Stimulated activated CD8-positive, alpha-beta memory T cell treated with anti-CD3 and anti-CD28 coated beads, Interleukin-15, amount 100 ng/mL, for 1 hour (primary cell): ENCODE results near the gene COL13A1.

Source experiments
- DNase-seq: peaks from one replicate; pipeline ENCODE4 v3.0.0-alpha.2; 2020; ENCODE audit warnings: low read depth

COL13A1 gene

DNA sequence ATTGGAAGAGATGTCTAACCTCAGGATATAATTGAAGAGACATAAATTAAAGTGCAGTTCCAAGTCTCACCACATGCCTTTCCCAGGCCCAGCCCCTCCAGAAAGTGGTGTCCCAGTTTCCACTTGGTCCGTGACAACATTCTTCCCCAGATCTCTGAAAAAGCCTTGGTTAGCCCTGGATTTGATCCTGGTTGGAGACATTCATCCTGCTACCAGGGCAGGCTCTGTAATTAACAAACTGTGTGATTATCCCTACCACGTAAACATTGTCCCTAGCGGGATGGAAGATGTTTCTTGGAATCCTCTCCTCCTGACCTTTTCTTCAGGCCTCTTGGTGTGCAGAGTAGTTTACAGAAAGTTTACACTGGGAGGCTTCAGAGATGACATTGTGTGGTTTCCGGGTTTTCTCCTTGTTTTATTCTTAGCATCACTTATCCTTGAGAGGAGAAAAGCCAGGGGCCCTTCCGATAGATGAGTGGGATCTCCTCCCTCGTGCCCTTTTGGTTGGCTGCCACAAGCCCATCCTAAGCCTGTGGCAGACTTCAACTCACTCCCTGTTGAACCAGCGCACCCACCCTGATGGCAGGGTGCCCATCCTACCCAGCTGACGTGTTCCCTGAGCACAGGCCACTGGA, 83.8 kb downstream of the COL13A1 start:
- no peak for DNase-seq

GRCh38 chr10:69888882-69889584, 87.3 kb downstream of the COL13A1 start:
- DNase-seq: no peak

- no peak for DNase-seq
These were observed 88.5 kb downstream of the COL13A1 start for GRCh38 chr10:69890065-69890847.

- DNase-seq: no peak
These were observed 89.4 kb downstream of the COL13A1 start for GRCh38 chr10:69891057-69891617.

- no peak for DNase-seq
These were observed 90.7 kb downstream of the COL13A1 start for GRCh38 chr10:69892406-69892805.

GRCh38 chr10:69892816-69893215, 91.1 kb downstream of the COL13A1 start:
- DNase-seq: no peak

DNA sequence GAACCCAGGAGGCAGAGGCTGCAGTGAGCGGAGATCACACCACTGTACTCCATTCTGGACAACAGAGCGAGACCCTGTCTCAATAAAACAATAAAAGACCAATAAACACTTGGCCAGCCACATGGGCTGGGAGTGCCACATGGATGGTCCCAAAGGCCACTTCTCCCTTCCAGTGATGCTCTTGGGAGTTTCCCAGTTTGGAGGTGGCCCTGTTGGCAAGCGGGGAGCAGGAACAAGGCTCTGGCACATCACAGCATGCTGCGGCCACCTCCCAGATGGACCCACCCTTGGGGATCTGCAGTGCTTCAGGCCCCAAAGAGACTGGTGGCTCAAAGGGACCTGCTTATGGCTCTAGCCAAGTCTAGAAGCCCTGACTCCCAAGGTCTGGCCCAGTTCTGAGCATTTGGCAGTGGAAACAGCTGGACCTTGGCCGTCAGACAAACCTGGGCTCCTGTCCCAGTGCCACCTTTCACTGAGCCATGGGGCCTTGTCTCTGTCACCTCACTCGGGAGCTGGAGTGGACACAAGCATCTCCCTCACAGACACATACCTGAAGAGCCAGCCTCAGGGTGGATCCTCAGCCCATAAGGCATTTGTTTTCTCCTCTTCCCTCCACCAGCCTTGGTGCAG, 91.7 kb downstream of the COL13A1 start:
- DNase-seq: no peak

- DNase-seq: no peak
These were observed 92.5 kb downstream of the COL13A1 start for GRCh38 chr10:69894156-69894555.

GRCh38 chr10:69895759-69896158, 94.1 kb downstream of the COL13A1 start:
- no peak for DNase-seq

- DNase-seq: no peak
These were observed 95.0 kb downstream of the COL13A1 start for GRCh38 chr10:69896606-69897231.

DNA sequence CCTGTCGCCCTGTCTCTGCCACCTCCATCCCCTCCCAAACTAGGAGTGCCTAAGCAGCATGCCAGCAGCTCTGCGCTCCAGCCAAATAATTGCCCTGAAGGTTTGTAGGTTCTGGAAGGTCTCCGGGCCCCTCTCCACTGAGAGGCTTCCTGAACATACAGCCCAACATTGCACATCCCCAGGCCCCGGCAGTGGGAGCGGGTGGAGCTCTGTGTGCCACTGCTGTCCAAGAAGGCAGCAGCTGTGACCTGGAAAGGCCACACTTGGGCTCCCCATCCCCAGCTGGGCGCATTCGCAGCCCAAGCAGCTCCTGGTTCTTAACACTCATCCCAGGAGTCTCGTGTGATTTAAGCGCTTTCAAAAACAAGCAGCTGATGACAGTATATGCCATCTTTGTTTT, 95.7 kb downstream of the COL13A1 start:
- DNase-seq: no peak

- DNase-seq: no peak
These were observed 96.3 kb downstream of the COL13A1 start for GRCh38 chr10:69897999-69898398.

- no peak for DNase-seq
These were observed 96.8 kb downstream of the COL13A1 start for GRCh38 chr10:69898524-69898923.

DNA sequence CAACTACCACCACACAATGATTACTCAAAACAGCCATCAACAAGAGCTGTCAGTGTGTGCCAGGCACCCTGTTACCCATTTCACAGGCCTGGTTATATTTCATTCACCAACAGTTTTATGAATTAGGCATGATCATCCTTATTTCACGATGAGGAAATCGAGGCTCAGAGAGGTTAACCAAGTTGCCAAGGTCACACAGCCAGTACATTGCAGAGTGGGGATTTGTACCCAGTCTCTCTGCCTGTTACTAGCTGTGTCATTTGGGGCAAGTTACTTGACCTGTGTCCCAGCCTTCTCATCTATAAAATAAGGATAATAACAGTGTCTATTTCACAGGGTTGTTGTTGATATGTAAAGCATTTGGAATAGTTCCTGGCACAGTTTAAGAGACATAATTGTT, 97.2 kb downstream of the COL13A1 start:
- DNase-seq: no peak

- DNase-seq: no peak
These were observed 98.3 kb downstream of the COL13A1 start for GRCh38 chr10:69899727-69900595.

DNA sequence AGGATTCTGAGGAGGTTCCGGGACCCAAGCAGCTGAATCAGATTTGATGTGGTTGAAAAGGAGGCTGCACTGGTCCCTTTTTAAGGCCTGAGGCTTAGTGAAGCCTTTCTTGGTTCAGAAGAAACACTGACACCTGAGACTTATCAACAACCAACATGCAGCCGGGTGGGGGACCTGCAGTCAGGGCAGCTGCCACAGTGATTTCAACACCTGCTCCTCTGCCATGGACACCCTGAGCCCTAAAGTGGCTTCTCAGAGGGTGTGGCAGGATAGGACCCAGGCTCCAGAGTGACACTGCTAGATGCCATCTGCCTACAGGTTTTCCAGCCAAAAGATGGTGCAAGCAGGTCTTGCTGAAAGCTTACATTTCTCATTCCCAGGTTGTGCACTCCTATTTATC, 99.3 kb downstream of the COL13A1 start:
- no peak for DNase-seq

DNA sequence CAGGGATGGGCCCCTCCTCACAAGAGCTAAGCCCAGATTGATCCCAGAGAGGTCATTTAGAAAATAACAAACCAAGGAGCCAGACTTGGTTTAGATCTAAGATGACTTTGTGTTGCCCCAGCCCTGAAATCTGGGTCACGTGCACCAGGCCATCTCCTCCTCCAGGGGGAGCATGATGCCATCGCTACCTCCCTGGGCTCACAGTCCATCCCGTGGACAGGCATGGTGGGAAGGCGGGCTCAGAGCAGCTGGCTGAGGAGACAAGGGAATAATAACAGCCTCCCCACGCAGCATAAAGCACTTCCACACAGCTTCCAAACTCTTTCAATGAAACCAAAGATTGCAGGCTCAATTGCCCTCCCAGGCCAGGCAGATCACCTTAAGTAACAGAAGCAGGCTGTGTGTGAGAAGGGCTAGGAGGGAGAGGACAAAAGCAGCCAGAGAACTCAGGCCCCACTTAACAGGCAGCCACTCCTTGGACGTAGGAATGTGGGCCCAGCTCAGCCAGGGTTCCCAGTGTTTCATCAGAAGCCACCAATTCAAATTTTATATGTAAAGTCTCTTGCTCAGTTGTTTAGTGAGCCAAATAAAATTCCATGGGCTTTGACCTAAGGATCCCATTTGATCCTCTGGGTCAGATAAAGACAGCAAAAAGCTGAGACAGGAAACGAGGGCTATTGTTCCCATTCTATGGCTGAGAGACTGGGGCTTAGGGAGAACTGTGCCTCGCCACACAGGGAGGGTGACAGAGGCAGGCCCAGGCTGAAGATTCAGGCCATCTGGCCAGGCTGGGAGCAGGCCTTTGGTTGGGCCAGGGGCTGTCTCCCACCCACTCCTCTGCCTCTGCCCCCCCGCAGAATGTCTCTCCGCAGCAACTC, 100.2 kb downstream of the COL13A1 start:
- no peak for DNase-seq

GRCh38 chr10:69902835-69903535, 101.3 kb downstream of the COL13A1 start:
- no peak for DNase-seq

GRCh38 chr10:69904533-69904932, 102.8 kb downstream of the COL13A1 start:
- DNase-seq: no peak
